ENCODE data around the gene ZW10. TPM values are rescaled to one million over a fixed set of nuclear protein-coding genes. Genes with fewer than 3 reads are reported as not detected.

The ZW10 gene, protein sequence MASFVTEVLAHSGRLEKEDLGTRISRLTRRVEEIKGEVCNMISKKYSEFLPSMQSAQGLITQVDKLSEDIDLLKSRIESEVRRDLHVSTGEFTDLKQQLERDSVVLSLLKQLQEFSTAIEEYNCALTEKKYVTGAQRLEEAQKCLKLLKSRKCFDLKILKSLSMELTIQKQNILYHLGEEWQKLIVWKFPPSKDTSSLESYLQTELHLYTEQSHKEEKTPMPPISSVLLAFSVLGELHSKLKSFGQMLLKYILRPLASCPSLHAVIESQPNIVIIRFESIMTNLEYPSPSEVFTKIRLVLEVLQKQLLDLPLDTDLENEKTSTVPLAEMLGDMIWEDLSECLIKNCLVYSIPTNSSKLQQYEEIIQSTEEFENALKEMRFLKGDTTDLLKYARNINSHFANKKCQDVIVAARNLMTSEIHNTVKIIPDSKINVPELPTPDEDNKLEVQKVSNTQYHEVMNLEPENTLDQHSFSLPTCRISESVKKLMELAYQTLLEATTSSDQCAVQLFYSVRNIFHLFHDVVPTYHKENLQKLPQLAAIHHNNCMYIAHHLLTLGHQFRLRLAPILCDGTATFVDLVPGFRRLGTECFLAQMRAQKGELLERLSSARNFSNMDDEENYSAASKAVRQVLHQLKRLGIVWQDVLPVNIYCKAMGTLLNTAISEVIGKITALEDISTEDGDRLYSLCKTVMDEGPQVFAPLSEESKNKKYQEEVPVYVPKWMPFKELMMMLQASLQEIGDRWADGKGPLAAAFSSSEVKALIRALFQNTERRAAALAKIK
- 12.4 to 15.0 TPM (median 14.5 TPM) in 5 replicates for total RNA-seq (2022; extraction: Qiagen RNA extraction; ENCODE audit: low read depth)

DNA sequence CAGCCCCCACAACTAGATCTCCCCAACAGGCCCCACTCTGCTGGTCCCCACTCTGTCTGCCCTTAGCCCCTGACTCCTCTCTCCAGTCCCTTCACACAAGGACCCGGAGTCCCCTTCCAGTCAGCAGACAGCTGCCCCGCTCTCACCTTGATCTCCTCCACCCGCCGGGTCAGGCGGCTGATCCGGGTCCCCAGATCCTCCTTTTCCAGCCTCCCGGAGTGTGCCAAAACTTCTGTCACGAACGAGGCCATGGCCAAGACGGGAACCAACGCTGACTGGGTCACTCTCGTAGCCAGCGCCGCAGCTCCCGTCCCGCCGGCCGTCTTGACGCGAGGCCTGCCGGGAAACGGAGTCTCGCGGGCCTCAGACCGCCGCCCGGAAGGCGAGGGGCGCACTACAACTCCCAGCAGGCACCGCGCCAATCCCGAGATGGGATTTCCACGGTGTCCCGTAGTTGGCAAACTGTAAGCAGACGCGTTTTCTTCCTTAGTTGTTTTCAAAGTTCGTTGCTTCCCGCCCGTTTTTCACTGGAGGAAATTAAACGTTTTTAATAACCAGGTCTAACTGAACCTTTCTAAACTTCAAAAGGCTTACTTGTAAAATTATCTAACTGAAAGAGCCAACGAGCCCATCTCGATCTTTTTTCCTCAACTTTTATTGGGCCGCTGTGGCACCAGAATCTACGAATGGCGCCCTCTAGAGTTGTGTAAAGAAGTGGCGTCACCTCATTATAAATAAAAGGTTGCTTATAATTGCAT, at the start of gene ZW10:
Gene ZW10 (minus strand): TSS at position 277 of the 758 bp plus-strand sequence. CDS start 26 bp downstream, at position 251.

DNA sequence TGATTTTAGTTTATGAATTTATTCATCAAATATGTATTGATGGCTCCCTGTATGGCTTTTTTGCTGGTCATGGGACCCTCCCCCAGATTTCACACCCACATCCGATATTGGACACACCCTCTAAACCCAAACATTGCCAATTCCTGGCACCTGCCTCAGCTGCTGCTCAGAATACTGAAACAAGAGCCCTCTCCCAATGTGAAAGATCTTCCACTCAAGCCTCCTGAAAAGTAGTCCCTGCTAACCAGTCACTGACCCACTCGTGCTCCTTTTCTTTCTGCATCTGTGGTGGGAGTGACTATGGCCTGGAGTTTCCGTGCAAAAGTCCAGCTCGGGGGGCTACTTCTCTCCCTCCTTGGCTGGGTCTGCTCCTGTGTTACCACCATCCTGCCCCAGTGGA, 6.0 kb upstream of the ZW10 start, which contains the start of gene CLDN25:
Gene CLDN25 (plus strand): TSS at position 301 of the 400 bp plus-strand sequence. CDS start 0 bp downstream, at position 301.

GRCh38 chr11:113705871-113706655, 67.4 kb downstream of the ZW10 start, which contains the start of gene TMPRSS5:
TMPRSS5 (minus strand) TSS chr11:113706308; CDS start chr11:113706224, 84 bp downstream.

Other genes starting within 250 kb of the ZW10 start
- gene TMPRSS5, start 67.4 kb downstream of the ZW10 start, total RNA-seq (2022; extraction: Qiagen RNA extraction; ENCODE audit: low read depth) = 0.09 to 0.14 TPM (median 0.12 TPM) in 5 replicates
- gene CLDN25, start 6.1 kb upstream of the ZW10 start, total RNA-seq (2022; extraction: Qiagen RNA extraction; ENCODE audit: low read depth) = not detected in 5 replicates
- 12.1 to 21.1 TPM (median 17.3 TPM) in 5 replicates for gene USP28, start 101.9 kb upstream of the ZW10 start, total RNA-seq (2022; extraction: Qiagen RNA extraction; ENCODE audit: low read depth)
- gene HTR3B, start 131.1 kb upstream of the ZW10 start, total RNA-seq (2022; extraction: Qiagen RNA extraction; ENCODE audit: low read depth) = not detected in 5 replicates
- gene HTR3A, start 201.4 kb upstream of the ZW10 start, total RNA-seq (2022; extraction: Qiagen RNA extraction; ENCODE audit: low read depth) = not detected in 5 replicates

Measured in A549 treated with DMSO at 1 μM for 4 hours (cell line).